ENCODE results near the gene SLC39A11.

The SLC39A11 gene

GRCh38 chr17:72693956-72694355, 398.5 kb downstream of the SLC39A11 start:
- POLR2A ChIA-PET, result no interaction called here
- DNase-seq (ENCODE audit: low read depth, low spot score), result no peak
- no peak for TF ChIP-seq CTCF (IDR thresholded peaks at IDR 0.05; ENCODE audit: insufficient read depth, low read length, missing control alignments)
- no peak overlapping the region for H3K4me3 ChIP-seq (ENCODE audit: low read depth, low read length)
- CTCF ChIA-PET, result interaction anchor here (1.0 to 4.2 kb wide), 4 partner anchors 9 to 134 kb away, joined by 3 to 16 read pairs (median 4); no protein-coding TSS in a partner anchor

- no peak for TF ChIP-seq CTCF (IDR thresholded peaks at IDR 0.05; ENCODE audit: insufficient read depth, low read length, missing control alignments)
- DNase-seq (ENCODE audit: low read depth, low spot score), result no peak
- ChIA-PET CTCF (interaction anchor here (0.7 to 4.2 kb wide), 5 partner anchors 9 to 497 kb away, joined by 3 to 16 read pairs (median 3); no protein-coding TSS in a partner anchor), POLR2A (no interaction called here)
- no peak overlapping the region for H3K4me3 ChIP-seq (ENCODE audit: low read depth, low read length)
These were observed 399.2 kb downstream of the SLC39A11 start for GRCh38 chr17:72693151-72693878.

GRCh38 chr17:72692676-72693075, 399.8 kb downstream of the SLC39A11 start:
- CTCF ChIA-PET, result interaction anchor here (1.0 to 4.2 kb wide), 4 partner anchors 8 to 133 kb away, joined by 3 to 16 read pairs (median 3); no protein-coding TSS in a partner anchor
- no peak for DNase-seq (ENCODE audit: low read depth, low spot score)
- no peak for TF ChIP-seq CTCF (IDR thresholded peaks at IDR 0.05; ENCODE audit: insufficient read depth, low read length, missing control alignments)

GRCh38 chr17:72691586-72691985, 400.9 kb downstream of the SLC39A11 start:
- no peak overlapping the region for H3K4me3 ChIP-seq (ENCODE audit: low read depth, low read length)
- ChIA-PET POLR2A (interaction anchor here (0.6 to 1.5 kb wide), 2 partner anchors 99 to 283 kb away, joined by 5 to 9 read pairs; no protein-coding TSS in a partner anchor), CTCF (interaction anchor here (0.7 to 3.0 kb wide), 7 partner anchors 10 to 505 kb away, joined by 3 to 14 read pairs (median 4); no protein-coding TSS in a partner anchor)
- TF ChIP-seq CTCF (IDR thresholded peaks at IDR 0.05; ENCODE audit: insufficient read depth, low read length, missing control alignments), result no peak
- peak; percentile 91 for DNase-seq (ENCODE audit: low read depth, low spot score)

More at GRCh38 chr17:72692676-72693075, 399.8 kb downstream of the SLC39A11 start:
- H3K4me3 ChIP-seq (ENCODE audit: low read depth, low read length), result no peak overlapping the region
- POLR2A ChIA-PET, result no interaction called here

- TF ChIP-seq CTCF (IDR thresholded peaks at IDR 0.05; ENCODE audit: insufficient read depth, low read length, missing control alignments), result no peak
- CTCF ChIA-PET, result interaction anchor here (0.7 to 3.0 kb wide), 8 partner anchors 10 to 506 kb away, joined by 3 to 14 read pairs (median 4); no protein-coding TSS in a partner anchor
- H3K4me3 ChIP-seq (ENCODE audit: low read depth, low read length), result no peak overlapping the region
- POLR2A ChIA-PET, result interaction anchor here (1.5 kb wide), 1 partner anchor 99 kb away, joined by 9 read pairs; no protein-coding TSS in a partner anchor
- no peak for DNase-seq (ENCODE audit: low read depth, low spot score)
These were observed 401.5 kb downstream of the SLC39A11 start for GRCh38 chr17:72691017-72691416.

GRCh38 chr17:72687886-72688285, 404.6 kb downstream of the SLC39A11 start:
- POLR2A ChIA-PET, result no interaction called here
- no peak for DNase-seq (ENCODE audit: low read depth, low spot score)
- TF ChIP-seq CTCF (IDR thresholded peaks at IDR 0.05; ENCODE audit: insufficient read depth, low read length, missing control alignments), result no peak
- no peak overlapping the region for H3K4me3 ChIP-seq (ENCODE audit: low read depth, low read length)
- CTCF ChIA-PET, result interaction anchor here (1.3 to 1.6 kb wide), 2 partner anchors 37 to 127 kb away, joined by 4 read pairs; no protein-coding TSS in a partner anchor

Measured in AG04449 (cell line).